IPS DF 6.9 (cell line): Measurements from ENCODE around the gene MICOS13.

ENCODE experiments used
- DNase-seq: peaks from one replicate; pipeline ENCODE4 v3.0.0-alpha.2; 2013; ENCODE audit warnings: low read depth, low spot score
- H3K27ac ChIP-seq: one replicate; pipeline ENCODE4 v1.5.1; 2013; ENCODE audit warnings: low read length, control low read depth
- H3K27me3 ChIP-seq: 2 replicates; pipeline ENCODE4 v1.6.1; 2013; ENCODE audit warnings: mild to moderate bottlenecking, low read length; ENCODE audit not compliant: control insufficient read depth, insufficient read depth
- H3K36me3 ChIP-seq: 2 replicates; pipeline ENCODE4 v1.6.1; 2013; ENCODE audit warnings: low read length; ENCODE audit not compliant: control insufficient read depth, insufficient read depth
- H3K4me1 ChIP-seq: 2 replicates; pipeline ENCODE4 v1.6.1; 2013; ENCODE audit warnings: low read length; ENCODE audit not compliant: control insufficient read depth, insufficient read depth
- H3K4me3 ChIP-seq: 2 replicates; pipeline ENCODE4 v1.5.1; 2013; ENCODE audit warnings: mild to moderate bottlenecking, low read length
- H3K9me3 ChIP-seq: 2 replicates; pipeline ENCODE4 v1.6.1; 2013; ENCODE audit warnings: low read length, inconsistent platforms; ENCODE audit not compliant: control insufficient read depth, insufficient read depth
- WGBS: extraction: QIAGEN DNeasy Blood & Tissue Kit; methylation state at CpG from one replicate; pipeline ENCODE4 v1.1.7; 2013; ENCODE audit warnings: mixed read lengths, missing lambda C conversion rate; ENCODE audit not compliant: insufficient read length, insufficient coverage; 5-methylcytosine and 5-hydroxymethylcytosine counted together

Gene MICOS13

GRCh38 chr19:5676105-5676771 lies 4.1 kb downstream of the MICOS13 start:
- Histone ChIP-seq H3K4me1 (peaks cover 2% of the 10 kb centered on the region), H3K9me3 (no peaks in the 10 kb centered on the region), H3K27me3 (no peaks in the 10 kb centered on the region), H3K36me3 (peaks cover 4% of the 10 kb centered on the region; the same call in 1 of the 2 replicates), H3K4me3 (no peak overlapping the region), H3K27ac (no peak overlapping the region)
- whole genome bisulfite sequencing = no CpG with 5 or more reads among the region's 17 CpGs
- DNase-seq = no peak

- Histone ChIP-seq H3K27ac (no peak overlapping the region), H3K4me1 (peaks cover 2% of the 10 kb centered on the region), H3K9me3 (no peaks in the 10 kb centered on the region), H3K4me3 (no peak overlapping the region), H3K36me3 (peaks cover 6% of the 10 kb centered on the region; the same call in 1 of the 2 replicates), H3K27me3 (no peaks in the 10 kb centered on the region)
- no peak for DNase-seq
- WGBS = no CpG with 5 or more reads among the region's 5 CpGs
Observed at GRCh38 chr19:5674714-5675113, 5.6 kb downstream of the MICOS13 start.

GRCh38 chr19:5673752-5674151 lies 6.6 kb downstream of the MICOS13 start:
- WGBS = 100% methylated on average over 1 of the region's 1 CpG
- Histone ChIP-seq H3K27me3 (no peaks in the 10 kb centered on the region), H3K36me3 (peaks cover 16% of the 10 kb centered on the region), H3K9me3 (no peaks in the 10 kb centered on the region), H3K4me3 (no peak overlapping the region), H3K4me1 (peaks cover 2% of the 10 kb centered on the region), H3K27ac (no peak overlapping the region)
- no peak for DNase-seq

- Histone ChIP-seq H3K27ac (no peak overlapping the region), H3K4me1 (peaks cover 2% of the 10 kb centered on the region), H3K36me3 (peaks cover 18% of the 10 kb centered on the region), H3K9me3 (no peaks in the 10 kb centered on the region), H3K4me3 (no peak overlapping the region), H3K27me3 (no peaks in the 10 kb centered on the region)
- DNase-seq = no peak
- WGBS = no CpG with 5 or more reads among the region's 13 CpGs
Observed at GRCh38 chr19:5672708-5673459, 7.4 kb downstream of the MICOS13 start.

DNA sequence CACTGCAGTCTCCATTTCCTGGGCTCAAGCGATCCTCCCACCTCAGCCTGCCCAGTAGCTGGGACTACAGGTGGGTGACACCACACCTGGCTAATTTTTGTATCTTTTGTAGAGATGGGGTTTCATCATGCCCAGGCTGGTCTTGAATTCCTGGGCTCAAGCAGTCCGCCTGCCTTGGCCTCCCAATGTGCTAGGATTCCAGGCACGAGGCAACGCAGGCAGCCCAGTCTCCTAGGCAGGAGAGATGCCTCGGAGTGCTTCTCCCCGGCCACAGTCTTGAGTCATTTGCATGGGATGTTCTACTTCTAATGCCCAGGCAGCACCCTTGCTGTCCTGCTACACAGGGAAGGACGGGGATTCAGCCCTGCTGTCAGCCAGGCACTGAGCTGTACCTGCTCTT lies 8.7 kb downstream of the MICOS13 start:
- WGBS = no CpG with 5 or more reads among the region's 7 CpGs
- H3K36me3 ChIP-seq = peaks cover 24% of the 10 kb centered on the region

GRCh38 chr19:5669212-5669611 lies 11.1 kb downstream of the MICOS13 start:
- Histone ChIP-seq H3K27me3 (no peaks in the 10 kb centered on the region), H3K4me1 (no peaks in the 10 kb centered on the region), H3K36me3 (peaks cover 29% of the 10 kb centered on the region), H3K9me3 (no peaks in the 10 kb centered on the region), H3K27ac (no peak overlapping the region), H3K4me3 (no peak overlapping the region)
- no peak for DNase-seq
- no CpG with 5 or more reads among the region's 11 CpGs for WGBS

More for the DNA sequence above, 8.7 kb downstream of the MICOS13 start:
- Histone ChIP-seq H3K9me3 (no peaks in the 10 kb centered on the region), H3K4me1 (peaks cover 2% of the 10 kb centered on the region), H3K4me3 (no peak overlapping the region), H3K27ac (no peak overlapping the region), H3K27me3 (no peaks in the 10 kb centered on the region)
- no peak for DNase-seq

DNA sequence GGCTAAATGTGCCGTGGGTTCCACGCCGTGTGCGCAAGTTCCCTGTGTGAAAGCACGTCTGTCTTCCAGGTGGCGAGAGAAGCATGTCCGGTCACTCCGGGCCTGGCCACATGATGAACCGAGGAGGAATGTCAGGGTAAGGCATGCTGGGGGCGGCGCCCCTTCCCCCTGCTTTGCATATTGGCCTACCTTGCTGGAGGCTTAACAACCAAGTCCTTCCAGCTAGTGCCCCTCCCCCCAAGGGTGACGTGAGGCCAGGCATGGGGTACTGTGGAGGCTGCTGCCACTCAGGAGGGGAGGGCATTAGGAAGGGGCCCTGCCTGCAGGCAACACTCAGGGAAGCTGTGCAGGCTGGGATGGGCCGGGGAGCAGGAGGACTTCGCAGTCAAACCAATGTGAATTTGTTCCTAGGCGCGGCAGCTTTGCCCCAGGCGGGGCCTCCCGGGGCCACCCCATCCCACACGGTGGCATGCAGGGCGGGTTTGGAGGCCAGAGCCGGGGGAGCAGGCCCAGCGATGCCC lies 12.5 kb downstream of the MICOS13 start:
- Histone ChIP-seq H3K27me3 (no peaks in the 10 kb centered on the region), H3K4me1 (no peaks in the 10 kb centered on the region), H3K9me3 (no peaks in the 10 kb centered on the region), H3K4me3 (no peak overlapping the region), H3K36me3 (peaks cover 38% of the 10 kb centered on the region), H3K27ac (no peak overlapping the region)
- no peak for DNase-seq
- WGBS = no CpG with 5 or more reads among the region's 22 CpGs

GRCh38 chr19:5666921-5667610 lies 13.2 kb downstream of the MICOS13 start:
- Histone ChIP-seq H3K27me3 (no peaks in the 10 kb centered on the region), H3K36me3 (peaks cover 41% of the 10 kb centered on the region), H3K4me1 (no peaks in the 10 kb centered on the region), H3K9me3 (no peaks in the 10 kb centered on the region), H3K27ac (no peak overlapping the region), H3K4me3 (no peak overlapping the region)
- no CpG with 5 or more reads among the region's 26 CpGs for WGBS
- no peak for DNase-seq

- no peak overlapping the region for H3K4me3 ChIP-seq
- no CpG with 5 or more reads among the region's 10 CpGs for WGBS
- peaks cover 44% of the 10 kb centered on the region for H3K36me3 ChIP-seq
- H3K9me3 ChIP-seq = no peaks in the 10 kb centered on the region
- no peaks in the 10 kb centered on the region for H3K27me3 ChIP-seq
- H3K4me1 ChIP-seq = no peaks in the 10 kb centered on the region
- H3K27ac ChIP-seq = no peak overlapping the region
- DNase-seq = no peak
Observed at GRCh38 chr19:5665781-5666513, 14.4 kb downstream of the MICOS13 start.

DNA sequence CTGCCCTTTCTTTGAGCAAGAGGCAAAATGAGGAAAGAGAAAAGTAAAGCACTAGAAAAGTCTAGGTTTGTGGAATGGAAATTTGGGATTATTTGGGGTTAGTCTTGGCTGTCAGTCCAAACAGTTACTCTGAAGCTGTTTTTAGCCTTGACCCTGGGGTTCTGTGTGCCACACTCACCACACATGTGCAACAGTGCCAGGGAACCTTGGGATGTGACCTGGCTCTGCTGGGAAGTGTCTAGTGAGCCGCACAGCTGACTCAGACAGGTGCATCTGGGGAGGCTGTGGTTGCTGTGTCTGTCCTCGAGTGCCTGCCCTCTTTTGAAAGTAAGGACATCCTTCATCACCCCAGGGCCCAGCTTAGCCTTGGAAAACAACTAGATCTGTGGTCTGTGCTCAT lies 15.8 kb downstream of the MICOS13 start:
- H3K36me3 ChIP-seq = peaks cover 44% of the 10 kb centered on the region
- no peaks in the 10 kb centered on the region for H3K27me3 ChIP-seq
- no peaks in the 10 kb centered on the region for H3K4me1 ChIP-seq
- no CpG with 5 or more reads among the region's 2 CpGs for WGBS
- DNase-seq = no peak
- H3K27ac ChIP-seq = no peak overlapping the region
- no peaks in the 10 kb centered on the region for H3K9me3 ChIP-seq
- H3K4me3 ChIP-seq = no peak overlapping the region
